GM18858 (cell line): ENCODE measurements around the gene EHD3.
"Not testable (repeated sequence)": the region's sequence is repeated elsewhere in the genome, so short reads cannot be mapped to it uniquely, and the experiment has no call there.

Source experiments
- ATAC-seq: cut with Tn5 transposase; IDR thresholded peaks from one replicate; pipeline ENCODE4 v1.9.1; 2021; ENCODE audit not compliant: unreplicated experiment

Gene EHD3

DNA sequence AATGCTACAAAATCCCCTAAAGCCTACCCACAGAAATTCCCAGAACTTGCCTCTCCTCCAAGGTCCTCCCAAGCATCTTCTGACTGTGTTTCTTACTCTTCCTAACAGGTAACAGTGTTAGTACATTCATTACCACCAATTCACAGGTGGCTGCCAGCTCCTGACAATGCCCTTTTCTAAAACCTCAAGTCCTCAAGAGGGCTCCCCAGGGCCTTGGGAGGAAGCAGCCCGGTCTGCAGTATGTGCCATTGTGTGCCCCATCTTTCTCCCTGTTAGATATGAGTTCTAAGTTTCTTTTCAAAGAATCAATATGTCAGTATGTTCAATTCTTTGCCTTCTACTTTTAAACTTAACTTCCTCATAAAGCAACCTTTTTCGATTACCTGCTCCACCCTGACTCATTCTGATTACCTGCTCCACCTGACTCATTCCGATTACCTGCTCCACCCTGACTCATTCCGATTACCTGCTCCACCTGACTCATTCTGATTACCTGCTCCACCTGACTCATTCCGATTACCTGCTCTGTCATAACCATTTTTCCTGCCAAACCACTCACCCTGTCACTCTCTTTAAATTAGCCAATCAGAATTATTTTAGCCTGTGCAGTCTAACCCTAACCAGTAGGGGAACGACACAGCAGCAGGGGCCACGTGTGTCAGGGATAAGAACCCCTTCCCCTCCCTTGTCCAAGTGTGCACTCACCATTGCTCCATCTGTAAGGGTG lies 49.4 kb downstream of the EHD3 start:
- ATAC-seq: not testable (repeated sequence)

DNA sequence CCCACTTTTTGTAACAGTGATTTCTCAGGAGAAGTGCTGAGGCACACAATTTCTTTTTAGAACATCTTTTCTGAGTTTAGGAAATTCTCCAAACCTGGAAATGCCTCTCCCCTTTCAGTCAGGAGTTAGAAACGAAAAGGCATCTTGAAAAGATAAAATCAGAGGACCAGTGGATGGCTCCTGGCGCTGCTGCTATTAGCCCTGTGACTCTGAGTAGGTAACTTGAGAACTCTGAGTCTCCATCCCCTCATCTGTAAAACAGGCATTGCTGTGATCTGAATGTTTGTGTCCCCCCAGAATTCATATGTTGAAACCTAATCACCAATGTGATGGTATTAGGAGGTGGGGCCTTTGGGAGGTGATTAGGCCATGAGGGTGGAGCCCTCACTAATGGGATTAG lies 50.2 kb downstream of the EHD3 start:
- ATAC-seq: no peak

DNA sequence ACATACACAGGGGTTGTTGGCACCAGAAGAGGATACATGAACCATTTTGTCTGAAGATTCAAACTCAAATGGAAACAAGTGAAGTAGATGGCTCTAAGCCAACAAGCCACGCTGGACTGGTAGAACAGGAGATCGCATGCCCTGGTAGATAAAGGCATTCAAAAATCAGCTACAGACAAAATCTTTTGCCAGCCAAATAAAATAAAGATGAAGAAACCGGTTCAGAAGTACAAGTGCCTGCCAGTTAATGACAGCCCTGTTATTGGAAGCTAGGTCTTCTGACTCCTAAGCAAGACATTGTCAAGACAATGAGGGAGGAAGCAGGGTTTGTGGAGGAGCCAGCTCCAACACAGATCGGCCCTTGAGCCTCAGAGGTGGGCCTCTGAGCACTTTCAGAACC lies 52.3 kb downstream of the EHD3 start:
- no peak for ATAC-seq

DNA sequence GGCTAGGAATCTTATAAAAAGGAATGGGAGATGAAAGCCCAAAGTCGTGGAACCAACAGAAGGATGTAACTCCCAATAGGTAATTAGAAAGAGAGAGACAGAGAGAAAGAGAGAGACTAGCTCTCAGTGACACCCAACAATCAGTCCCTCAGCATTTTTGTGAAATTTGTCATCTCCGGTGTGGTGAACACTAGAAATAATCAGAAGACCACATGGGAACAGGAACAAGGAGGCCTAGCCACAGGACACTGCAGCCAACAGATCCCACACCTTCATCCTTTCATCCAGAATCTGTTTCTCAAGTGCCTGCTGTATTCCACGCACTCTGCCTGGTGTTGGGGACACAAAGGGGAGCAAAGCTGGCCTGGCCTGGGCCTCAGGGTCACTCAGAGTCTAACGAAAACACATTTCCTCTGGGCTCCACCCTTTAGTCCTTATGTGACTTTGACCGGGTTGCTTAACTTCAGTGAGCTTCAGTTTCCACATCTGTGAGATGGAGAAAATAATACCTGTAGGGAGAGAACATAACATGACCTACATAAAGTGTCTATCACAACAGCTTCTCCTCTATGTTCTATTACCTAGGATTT lies 53.1 kb downstream of the EHD3 start:
- no peak for ATAC-seq

DNA sequence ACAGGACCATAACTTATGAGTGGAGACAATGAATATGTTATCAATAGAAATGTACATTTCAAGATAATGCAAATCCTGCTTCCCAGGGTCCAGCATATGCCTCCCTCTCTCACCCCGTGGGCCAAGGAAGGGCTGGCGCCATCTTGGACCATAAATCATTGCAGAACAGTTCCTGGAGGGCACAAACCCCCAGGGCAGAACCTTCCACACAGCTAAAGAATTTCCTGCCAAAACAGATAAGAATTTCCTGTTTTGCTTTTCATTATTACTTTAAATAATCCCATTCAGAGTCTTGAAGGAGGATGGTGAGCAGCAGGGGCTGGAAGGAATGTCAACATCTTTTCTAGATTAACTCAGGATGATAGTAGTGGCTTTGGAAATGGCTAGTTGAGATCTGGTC lies 53.7 kb downstream of the EHD3 start:
- no peak for ATAC-seq

DNA sequence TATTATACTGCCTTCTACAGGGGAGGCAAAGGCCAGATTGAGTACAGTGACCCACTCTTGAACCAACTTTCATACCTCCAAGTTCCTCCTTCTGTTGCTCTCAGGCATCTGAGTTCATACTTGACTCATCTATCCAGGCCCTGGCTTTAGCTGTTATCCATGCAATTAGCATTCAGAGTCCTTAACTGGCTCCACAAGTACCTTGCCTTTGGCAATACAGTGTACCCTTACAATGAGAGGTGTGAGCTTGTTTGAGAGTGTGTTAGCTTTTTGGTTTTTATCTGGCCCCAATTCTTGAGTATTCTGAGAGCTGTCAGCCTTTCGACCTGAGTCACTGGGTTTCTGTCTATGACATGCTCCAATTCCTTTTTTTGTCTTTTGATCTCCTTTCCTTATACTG lies 60.2 kb downstream of the EHD3 start:
- no peak for ATAC-seq

DNA sequence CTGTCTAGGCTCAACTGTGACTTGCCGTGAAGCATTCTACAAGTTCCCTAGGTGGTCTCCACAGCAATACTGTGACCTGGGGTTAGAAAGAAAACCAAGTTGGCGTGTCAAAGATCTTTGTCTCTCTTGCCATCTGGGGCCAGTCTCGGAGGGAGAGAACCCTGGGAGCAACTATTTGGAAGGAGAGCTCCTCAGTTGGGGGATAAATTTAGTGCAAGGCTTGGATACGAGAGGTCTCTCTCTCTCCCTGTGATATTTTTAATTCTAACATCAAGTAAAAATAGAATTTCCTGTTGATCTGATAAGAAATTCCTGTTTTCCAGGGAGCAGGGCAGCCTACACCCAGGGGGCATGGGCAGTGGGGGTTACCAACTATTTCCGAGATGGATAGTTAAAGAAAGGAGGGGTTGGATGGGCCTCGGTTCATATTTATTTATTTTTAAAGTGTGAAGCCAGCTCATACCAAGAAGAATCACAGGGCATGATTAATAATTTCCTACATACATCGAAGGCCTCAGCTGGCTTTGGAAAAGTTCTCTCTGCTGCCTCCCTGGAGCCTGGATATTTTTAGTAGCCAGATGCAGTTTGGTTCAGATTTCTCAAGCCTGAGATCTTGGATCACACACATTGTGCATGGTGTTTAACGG lies 62.8 kb downstream of the EHD3 start:
- no peak for ATAC-seq

DNA sequence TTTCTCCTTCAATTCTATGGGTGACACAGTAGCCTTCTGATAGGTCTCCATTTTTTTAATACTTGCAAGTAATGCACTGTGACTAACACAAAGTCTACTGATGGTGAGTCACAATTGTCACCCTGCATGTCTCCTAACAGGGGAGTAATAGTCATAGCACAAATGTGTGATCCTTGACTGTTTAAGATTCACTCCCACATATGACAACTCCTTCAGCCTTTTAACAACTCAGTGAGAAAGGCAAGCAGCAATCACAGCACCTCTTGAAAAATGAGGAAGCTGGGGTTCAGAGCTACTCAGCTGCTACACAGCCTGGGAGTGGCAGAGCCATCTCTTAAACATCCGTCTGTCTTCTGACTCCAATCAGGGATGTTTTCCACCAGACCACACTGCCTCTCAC lies 63.8 kb downstream of the EHD3 start:
- ATAC-seq: no peak

DNA sequence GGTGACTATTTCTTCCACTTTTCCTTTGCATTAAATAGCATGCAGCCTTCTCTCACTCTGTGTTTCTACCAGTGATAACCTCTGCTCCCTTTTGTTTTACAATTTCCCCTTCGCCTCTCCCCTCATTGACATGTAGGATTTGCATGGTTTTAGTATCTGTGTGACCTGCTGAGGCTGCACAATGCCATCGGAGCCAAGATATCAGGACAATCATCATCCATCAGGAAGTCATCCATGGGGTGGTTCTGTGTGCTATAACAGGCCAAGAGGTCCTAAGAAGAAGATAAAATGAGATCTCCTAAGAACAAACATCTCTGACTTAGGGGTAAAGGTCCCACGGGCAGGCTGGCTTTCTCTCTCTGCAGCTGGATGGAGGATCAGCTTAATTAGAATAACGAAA lies 65.6 kb downstream of the EHD3 start:
- no peak for ATAC-seq

DNA sequence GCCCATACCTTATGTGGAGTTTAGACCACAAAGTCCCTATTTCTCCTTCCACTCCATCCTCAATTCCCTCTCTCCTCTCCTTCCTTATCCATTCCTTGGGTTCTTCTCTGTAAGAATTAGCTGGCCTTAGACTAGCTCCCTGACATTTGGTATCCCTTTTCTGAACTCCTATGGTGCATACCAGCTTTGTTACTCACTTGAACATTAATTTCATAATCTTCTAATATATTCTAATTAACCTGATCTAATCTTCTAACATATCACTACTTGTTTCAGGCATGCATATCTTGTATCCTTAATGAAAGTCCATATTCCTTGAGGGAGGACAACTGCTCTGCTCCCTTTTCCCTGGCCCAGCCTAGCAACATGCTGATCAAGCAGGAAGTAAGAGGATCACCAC lies 66.4 kb downstream of the EHD3 start:
- ATAC-seq: no peak

DNA sequence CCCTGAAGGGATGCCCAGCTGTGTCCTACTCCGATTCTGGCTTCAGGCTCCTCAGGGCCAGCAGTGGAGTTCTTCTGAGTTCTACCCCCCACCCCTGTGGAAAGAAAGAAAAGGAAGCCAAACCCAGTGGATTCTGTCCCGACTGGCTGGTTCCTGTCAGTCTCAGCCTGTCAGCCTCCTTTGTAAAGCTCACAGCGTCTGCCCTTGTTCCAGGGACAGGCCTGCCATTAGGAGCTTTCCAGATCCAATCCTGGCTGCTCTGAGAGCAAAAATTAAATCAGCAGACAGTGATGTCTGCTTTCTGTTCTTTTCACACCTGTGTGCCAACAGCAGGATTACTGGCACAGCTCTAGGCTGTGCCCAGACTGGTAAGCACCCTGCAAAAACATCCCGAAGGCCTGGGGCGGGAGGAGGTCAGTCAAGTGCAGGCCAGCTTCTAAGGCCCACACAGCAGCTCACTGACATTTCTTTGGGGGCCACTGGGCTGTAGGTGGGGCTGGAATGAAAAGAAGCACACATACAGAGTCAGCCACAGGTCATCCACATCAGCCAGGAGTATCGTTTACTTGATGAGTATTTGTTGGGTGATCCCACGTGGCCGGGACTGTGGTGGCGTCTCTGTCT lies 69.1 kb downstream of the EHD3 start:
- no peak for ATAC-seq

DNA sequence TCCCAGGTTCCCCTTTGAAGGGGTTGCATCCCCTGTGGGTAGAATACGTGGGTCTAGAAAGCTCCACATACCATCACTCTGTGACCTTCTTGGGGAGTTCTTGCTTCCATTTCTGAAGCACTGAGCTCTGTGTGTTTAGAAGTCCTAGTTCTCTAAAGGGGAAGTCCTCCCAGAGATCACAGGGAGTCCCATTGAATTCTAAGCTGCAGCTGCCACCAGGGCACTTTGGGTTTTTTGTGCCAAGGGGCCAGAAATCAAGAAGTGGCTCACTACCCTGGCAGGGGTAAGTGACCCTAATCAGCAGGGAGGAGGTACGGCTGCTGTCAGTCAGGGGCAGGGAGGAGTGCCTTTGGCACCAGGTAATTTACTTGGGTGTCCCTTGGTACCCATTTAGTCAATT lies 70.9 kb downstream of the EHD3 start:
- ATAC-seq: no peak

DNA sequence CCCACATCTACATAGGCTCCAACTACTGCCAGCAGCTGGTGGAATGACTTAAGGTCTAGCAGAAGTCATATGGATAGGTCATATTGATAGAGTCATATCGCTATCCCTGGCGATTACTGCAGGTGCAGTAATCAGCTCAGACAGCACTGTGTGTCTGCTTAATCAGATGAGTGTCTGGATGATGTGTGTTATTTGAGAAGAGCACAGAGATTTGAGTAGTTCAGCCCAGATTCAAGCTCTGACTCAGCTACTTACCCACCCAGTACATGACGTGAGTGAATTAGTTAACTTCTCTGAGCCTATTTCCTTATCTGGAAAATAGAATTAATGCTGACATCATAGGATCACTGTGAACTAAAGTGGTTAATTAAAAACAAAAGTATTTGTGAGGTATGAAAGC lies 78.9 kb downstream of the EHD3 start:
- no peak for ATAC-seq

DNA sequence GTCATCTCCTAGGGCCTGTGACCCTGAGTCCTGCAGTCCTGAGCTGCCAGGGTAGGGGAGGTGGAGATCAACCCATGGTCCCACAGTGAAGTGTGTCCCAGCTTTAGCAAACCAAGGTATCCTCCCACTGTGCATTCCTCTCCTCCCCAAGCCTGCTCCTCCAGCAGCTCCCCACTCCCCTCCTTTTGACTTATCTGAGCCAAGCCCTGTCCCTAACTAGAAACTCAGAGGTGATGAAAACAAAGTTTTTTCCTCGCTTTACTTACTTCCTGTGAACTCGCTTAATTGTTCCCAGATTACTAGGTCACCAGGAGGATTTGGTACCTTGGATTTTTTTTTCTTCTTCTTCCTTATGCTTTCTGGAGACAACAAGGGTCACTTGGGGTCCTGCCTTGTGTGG lies 80.8 kb downstream of the EHD3 start:
- no peak for ATAC-seq

DNA sequence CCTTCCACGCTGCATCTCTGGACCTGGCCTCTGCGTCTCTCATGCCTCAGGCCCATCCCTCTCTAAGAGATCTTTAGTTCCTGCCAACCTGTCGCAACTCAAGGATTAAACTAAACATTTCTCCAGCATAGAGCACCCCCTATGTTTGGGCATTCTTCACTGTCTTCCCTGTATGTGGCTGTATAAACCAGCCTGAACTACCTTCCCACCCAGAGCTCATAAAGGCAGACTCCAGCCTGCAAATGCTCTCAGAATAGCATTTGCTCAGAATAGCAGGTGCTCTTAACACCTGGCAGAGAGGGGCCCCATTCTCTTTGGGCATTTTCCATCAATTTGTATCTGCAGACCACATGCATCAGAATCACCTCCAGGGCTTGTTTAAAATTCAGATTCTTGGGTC lies 83.4 kb downstream of the EHD3 start:
- no peak for ATAC-seq

DNA sequence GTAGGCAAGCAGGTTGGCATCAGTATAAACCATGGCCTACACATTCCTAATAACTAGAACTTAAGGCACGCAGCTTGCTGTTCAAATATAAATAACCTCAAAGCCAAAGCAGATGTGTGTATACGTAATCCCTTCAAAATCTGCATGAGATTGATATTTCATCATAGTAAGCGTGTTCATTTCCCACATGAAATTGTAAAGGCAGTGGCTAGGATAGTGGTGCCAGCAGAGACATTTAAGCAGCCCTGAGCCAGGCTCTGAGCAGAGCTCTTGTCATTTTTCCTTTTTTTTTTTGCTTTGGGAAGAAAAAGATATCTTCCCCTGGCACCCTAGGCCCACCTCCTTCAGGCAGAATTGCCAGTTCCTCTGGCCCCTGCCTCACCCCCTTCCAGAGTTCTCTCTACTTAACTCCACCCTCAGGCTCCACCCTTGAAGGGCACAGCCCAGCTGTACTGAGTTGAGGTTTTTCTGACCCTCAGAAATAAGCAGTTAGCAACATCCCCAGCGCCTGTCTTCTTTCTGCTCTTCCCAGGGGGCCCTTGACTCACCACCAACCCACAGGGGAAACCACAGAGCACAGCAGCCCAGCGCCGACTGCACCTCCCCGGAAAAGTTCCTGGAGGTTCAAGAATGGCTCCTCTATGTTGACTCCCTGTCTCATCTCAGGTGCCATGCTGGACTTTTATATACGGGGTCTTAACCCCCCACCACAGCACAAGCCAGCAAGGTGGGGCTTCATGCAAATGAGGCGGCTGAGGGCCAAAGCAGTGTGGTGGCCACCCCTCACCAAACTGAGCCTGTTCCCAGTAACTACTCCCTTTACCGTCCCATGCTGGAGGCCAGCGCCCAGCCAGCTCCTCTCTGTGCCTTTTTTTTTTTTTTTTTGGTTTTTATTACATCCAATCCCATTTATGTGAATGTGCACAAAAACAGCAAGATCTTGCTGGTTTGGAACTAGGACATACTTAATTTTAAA lies 84.7 kb downstream of the EHD3 start:
- ATAC-seq: peak; percentile 48
